Naive thymus-derived CD4-positive, alpha-beta T cell (primary cell): Measurements from ENCODE around the gene TTC39A. TPM values are rescaled to one million over a fixed set of nuclear protein-coding genes. Genes with fewer than 3 reads are reported as not detected.

Experiments used
- ATAC-seq: fragments of 150-1000 bp; cut with Tn5 transposase; 2 replicates; pipeline ENCODE4 v1.10.0; 2021; ENCODE audit warnings: mild to moderate bottlenecking, moderate library complexity
- CTCF ChIA-PET: fragments of 350-600 bp; sonication (Branson Sonifier 250); formaldehyde crosslinking; loops from one replicate; lab custom pipeline; 2021; ENCODE audit warnings: antibody characterized with exemption; lab: Charles Lee
- POLR2A ChIA-PET: fragments of 350-600 bp; sonication (Branson Sonifier 250); formaldehyde crosslinking; loops from one replicate; lab custom pipeline; 2021; ENCODE audit warnings: antibody characterized with exemption, inconsistent platforms; lab: Charles Lee
- DNase-seq, 9 donors: peaks; one replicate each; pipeline versions ENCODE4 v3.0.0 to v3.0.0-alpha.2; 2020 to 2022; ENCODE audit warnings: mixed read lengths in 1 of 9
- H3K27ac ChIP-seq: one replicate; pipeline ENCODE4 v1.7.0; 2013; ENCODE audit warnings: mild to moderate bottlenecking, low read depth, low read length, moderate library complexity
- H3K27me3 ChIP-seq, 2 donors: one replicate each; pipeline ENCODE4 v1.7.0; 2013; ENCODE audit warnings: low read length in 2 of 2, mild to moderate bottlenecking in 2 of 2, moderate library complexity in 2 of 2; ENCODE audit not compliant: control insufficient read depth in 2 of 2, insufficient read depth in 2 of 2
- H3K36me3 ChIP-seq, 3 experiments: 1 replicate in 2 of 3; 2 replicates in 1 of 3; pipeline ENCODE4 v1.7.0; 2013; ENCODE audit warnings: low read length in 3 of 3, mild to moderate bottlenecking in 3 of 3, moderate library complexity in 1 of 3; ENCODE audit not compliant: insufficient read depth in 3 of 3, control insufficient read depth in 2 of 3
- H3K4me1 ChIP-seq, 2 donors: one replicate each; pipeline ENCODE4 v1.7.0; 2013; ENCODE audit warnings: low read length in 2 of 2, mild to moderate bottlenecking in 2 of 2, moderate library complexity in 1 of 2; ENCODE audit not compliant: control insufficient read depth in 2 of 2, insufficient read depth in 2 of 2
- H3K4me3 ChIP-seq: 2 replicates; pipeline ENCODE4 v1.7.0; 2013; ENCODE audit warnings: mild to moderate bottlenecking, low read length
- H3K9me3 ChIP-seq, 3 experiments: 1 replicate in 2 of 3; 2 replicates in 1 of 3; pipeline ENCODE4 v1.7.0; 2013; ENCODE audit warnings: low read length in 3 of 3; ENCODE audit not compliant: control insufficient read depth in 2 of 3
- H3K27ac Mint-ChIP-seq, 9 donors: one replicate each; pipeline ENCODE4 v1.8.0; 2020 to 2022; ENCODE audit warnings: mixed read lengths in 9 of 9, mild to moderate bottlenecking in 8 of 9, moderate library complexity in 5 of 9, inconsistent platforms in 2 of 9
- H3K27me3 Mint-ChIP-seq, 5 donors: one replicate each; pipeline ENCODE4 v1.8.0; 2021 to 2022; ENCODE audit warnings: mixed read lengths in 5 of 5, mild to moderate bottlenecking in 1 of 5
- H3K36me3 Mint-ChIP-seq, 5 donors: one replicate each; pipeline ENCODE4 v1.8.0; 2020 to 2022; ENCODE audit warnings: mixed read lengths in 5 of 5, mild to moderate bottlenecking in 3 of 5, inconsistent platforms in 1 of 5
- H3K4me1 Mint-ChIP-seq, 7 donors: one replicate each; pipeline ENCODE4 v1.8.0; 2020 to 2022; ENCODE audit warnings: mixed read lengths in 7 of 7, mild to moderate bottlenecking in 3 of 7, inconsistent platforms in 1 of 7
- H3K4me3 Mint-ChIP-seq, 10 donors: one replicate each; pipeline ENCODE4 v1.8.0; 2020 to 2022; ENCODE audit warnings: mild to moderate bottlenecking in 10 of 10, mixed read lengths in 10 of 10, moderate library complexity in 6 of 10, inconsistent platforms in 2 of 10
- H3K9me3 Mint-ChIP-seq, 11 donors: one replicate each; pipeline ENCODE4 v1.8.0; 2020 to 2022; ENCODE audit warnings: mixed read lengths in 11 of 11, mild to moderate bottlenecking in 4 of 11, inconsistent platforms in 1 of 11, moderate library complexity in 1 of 11
- intact Hi-C, 2 donors: fragments of 100-400 bp; cut with micrococcal nuclease; formaldehyde crosslinking; loops; one replicate each; pipeline ENCODE4 v1.15.1; 2023
- polyA plus RNA-seq, 2 donors: library from polyadenylated mRNA; unstranded; fragments of 300-500 nt; fragmentation: Illumina TruSeq; gene quantifications; one replicate each; pipeline ENCODE4 v1.2.3, GENCODE V29; 2021
- total RNA-seq, 6 experiments: library from RNA in 5 of 6; stranded (reverse) in 5 of 6; gene quantifications; 1 replicate in 5 of 6; 2 replicates in 1 of 6; pipeline ENCODE4 v1.2.3 and lab custom pipeline; 2021 to 2026

TTC39A gene
- total and polyA plus RNA-seq, 7 experiments from 2014 or later: 0.16 TPM; not detected in 6

DNA sequence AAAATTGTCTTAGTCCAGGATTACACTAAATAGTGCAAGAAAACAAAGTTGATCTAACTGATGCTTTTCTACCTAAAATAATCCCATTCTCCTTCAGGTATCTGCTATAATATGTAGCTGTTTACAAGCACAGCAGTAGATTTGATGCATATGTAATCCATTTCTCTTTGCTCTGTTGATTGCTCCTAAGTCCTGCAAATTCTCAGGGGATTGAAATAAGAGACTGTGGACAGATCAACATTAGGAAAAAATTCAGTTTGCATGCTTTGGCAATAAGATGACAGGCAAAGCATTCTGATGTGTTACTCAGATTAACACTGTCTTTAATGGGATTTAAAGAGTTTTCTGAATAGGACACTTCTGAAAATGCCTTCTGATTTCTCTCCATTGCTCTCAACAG lies 59.6 kb downstream of the TTC39A start:
- no peak overlapping the region for H3K27ac ChIP-seq
- intact Hi-C loops: loop anchor here in 1 of 2 donors (5.0 kb wide), 1 partner anchor 33 kb away; the partner anchor contains the start of gene RNF11
- DNase-seq (no peak), ATAC-seq (no peak)
- Mint-ChIP-seq H3K27ac (peak overlapping the region in 2 of 9 donors; percentile 26 to 46), H3K4me3 (no peak overlapping the region), H3K4me1 (peaks cover 14 to 28% (median 22%) of the 10 kb centered on the region in 7 donors), H3K27me3 (no peaks in the 10 kb centered on the region), H3K36me3 (peaks cover 9 to 26% (median 17%) of the 10 kb centered on the region in 5 donors), H3K9me3 (no peaks in the 10 kb centered on the region)
- ChIA-PET POLR2A (no interaction called here), CTCF (no interaction called here)
- no peaks in the 10 kb centered on the region for H3K4me1 ChIP-seq
- H3K36me3 ChIP-seq: peaks cover 0 to 13% (median 7%) of the 10 kb centered on the region in 3 experiments
- no peaks in the 10 kb centered on the region for H3K9me3 ChIP-seq
- no peaks in the 10 kb centered on the region for H3K27me3 ChIP-seq
- no peak overlapping the region for H3K4me3 ChIP-seq

DNA sequence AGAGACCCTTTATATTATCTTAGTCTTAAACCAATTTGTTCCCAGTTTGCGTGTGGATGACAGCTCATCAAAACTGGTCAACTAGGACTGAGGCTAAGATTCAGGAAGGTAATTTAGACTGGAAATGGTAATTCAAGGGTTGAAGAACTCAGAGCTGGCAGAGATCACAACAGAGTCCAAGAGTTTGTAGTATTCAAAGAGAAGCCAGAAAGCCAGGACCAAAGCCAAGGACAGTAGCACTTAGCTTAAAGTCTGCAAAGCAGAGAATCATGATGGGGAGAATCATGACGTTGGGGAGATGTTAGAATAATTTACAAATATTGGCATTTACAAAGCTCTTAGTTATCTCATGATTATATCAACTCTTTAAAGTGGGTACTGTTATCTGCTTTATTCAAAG lies 61.7 kb downstream of the TTC39A start:
- no peak overlapping the region for H3K4me3 ChIP-seq
- intact Hi-C loops: no loop called here
- Mint-ChIP-seq H3K27me3 (no peaks in the 10 kb centered on the region), H3K4me1 (peaks cover 26 to 46% (median 39%) of the 10 kb centered on the region in 7 donors), H3K9me3 (no peaks in the 10 kb centered on the region), H3K36me3 (peaks cover 9 to 22% (median 14%) of the 10 kb centered on the region in 5 donors), H3K4me3 (no peak overlapping the region), H3K27ac (peak overlapping the region in 5 of 9 donors; percentile 9 to 57 (median 36))
- no peaks in the 10 kb centered on the region for H3K4me1 ChIP-seq
- CTCF ChIA-PET: interaction anchor here (0.9 kb wide), 1 partner anchor 9 kb away, joined by 3 read pairs; no protein-coding TSS in a partner anchor
- POLR2A ChIA-PET: no interaction called here
- H3K36me3 ChIP-seq: peaks cover 0 to 10% (median 7%) of the 10 kb centered on the region in 3 experiments
- H3K27me3 ChIP-seq: no peaks in the 10 kb centered on the region
- DNase-seq: no peak
- H3K9me3 ChIP-seq: no peaks in the 10 kb centered on the region
- no peak overlapping the region for H3K27ac ChIP-seq
- ATAC-seq: peak; percentile 23

DNA sequence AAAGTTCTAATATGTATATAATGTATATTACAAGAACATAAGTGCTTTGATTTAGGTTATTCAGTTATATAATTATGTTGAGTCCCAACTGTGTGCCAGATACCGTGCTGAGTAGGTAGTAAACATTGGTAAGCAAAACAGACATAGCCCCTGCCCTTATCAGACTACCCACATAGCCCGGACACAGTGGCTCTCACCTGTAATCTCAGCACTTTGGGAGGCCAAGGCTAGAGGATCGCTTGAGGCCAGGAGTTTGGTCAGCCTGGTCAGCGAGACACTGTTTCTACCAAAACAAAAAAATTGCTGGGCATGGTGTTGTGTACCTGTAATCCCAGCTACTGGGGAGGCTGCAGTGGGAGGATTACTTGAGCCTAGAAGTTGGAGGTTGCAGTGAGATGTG lies 63.6 kb downstream of the TTC39A start:
- no peak for ATAC-seq
- no peak overlapping the region for H3K4me3 Mint-ChIP-seq
- no peaks in the 10 kb centered on the region for H3K27me3 Mint-ChIP-seq
- POLR2A ChIA-PET: no interaction called here
- H3K9me3 Mint-ChIP-seq: no peaks in the 10 kb centered on the region
- CTCF ChIA-PET: no interaction called here
- H3K4me1 Mint-ChIP-seq: peaks cover 28 to 63% (median 54%) of the 10 kb centered on the region in 7 donors
- intact Hi-C loops: no loop called here
- no peaks in the 10 kb centered on the region for H3K9me3 ChIP-seq
- peaks cover 0 to 10% (median 7%) of the 10 kb centered on the region in 3 experiments for H3K36me3 ChIP-seq
- no peak for DNase-seq
- no peak overlapping the region for H3K4me3 ChIP-seq
- peak overlapping the region in 2 of 9 donors; percentile 13 to 89 for H3K27ac Mint-ChIP-seq
- H3K27ac ChIP-seq: no peak overlapping the region
- H3K27me3 ChIP-seq: no peaks in the 10 kb centered on the region
- peaks cover 5 to 19% (median 9%) of the 10 kb centered on the region in 5 donors for H3K36me3 Mint-ChIP-seq
- no peaks in the 10 kb centered on the region for H3K4me1 ChIP-seq

DNA sequence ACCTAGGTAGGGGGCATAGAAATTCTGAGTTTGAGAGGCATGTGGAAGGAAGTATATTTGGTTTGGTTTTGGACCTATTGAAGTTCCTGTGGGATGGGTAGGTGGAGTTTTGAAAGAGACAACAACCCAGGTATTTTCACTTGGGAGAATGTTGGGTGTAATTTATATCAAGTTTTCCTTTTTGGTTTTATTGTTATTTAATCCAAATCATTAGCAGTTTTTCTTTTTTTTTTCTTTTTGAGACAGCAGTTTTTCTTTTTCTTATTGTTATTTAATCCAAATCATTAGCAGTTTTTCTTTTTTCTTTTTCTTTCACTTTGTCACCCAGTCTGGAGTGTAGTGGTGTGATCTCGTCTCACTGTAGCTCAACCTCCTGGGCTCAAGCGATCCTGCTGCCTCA lies 64.2 kb downstream of the TTC39A start:
- Mint-ChIP-seq H3K36me3 (peaks cover 5 to 17% (median 9%) of the 10 kb centered on the region in 5 donors), H3K4me1 (peaks cover 31 to 69% (median 60%) of the 10 kb centered on the region in 7 donors), H3K9me3 (no peaks in the 10 kb centered on the region), H3K27ac (peak overlapping the region in 6 of 9 donors; percentile 1 to 61 (median 22)), H3K4me3 (peak overlapping the region in 1 of 10 donors; percentile 32), H3K27me3 (no peaks in the 10 kb centered on the region)
- H3K4me1 ChIP-seq: no peaks in the 10 kb centered on the region
- ChIA-PET POLR2A (no interaction called here), CTCF (no interaction called here)
- no peak overlapping the region for H3K4me3 ChIP-seq
- H3K27ac ChIP-seq: no peak overlapping the region
- H3K9me3 ChIP-seq: no peaks in the 10 kb centered on the region
- DNase-seq: no peak
- peaks cover 0 to 9% (median 7%) of the 10 kb centered on the region in 3 experiments for H3K36me3 ChIP-seq
- intact Hi-C loops: no loop called here
- ATAC-seq: no peak
- no peaks in the 10 kb centered on the region for H3K27me3 ChIP-seq

DNA sequence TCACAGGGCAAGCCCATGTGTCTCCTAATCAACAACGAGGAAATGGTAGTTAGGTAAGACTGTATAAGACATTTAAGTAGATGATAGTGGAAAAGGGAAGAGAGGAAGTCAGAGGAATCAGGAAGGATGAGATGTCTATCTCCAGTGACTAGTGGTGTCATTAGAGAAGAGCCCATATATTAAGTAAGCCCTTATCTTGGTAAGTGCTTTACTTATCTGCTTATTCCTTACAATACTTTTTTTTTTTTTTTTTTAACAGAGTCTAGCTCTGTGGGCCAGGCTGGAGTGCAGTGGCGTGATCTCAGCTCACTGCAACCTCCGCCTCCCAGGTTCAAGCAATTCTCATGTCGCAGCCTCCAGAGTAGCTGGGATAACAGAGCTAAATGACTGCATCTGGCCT lies 64.7 kb downstream of the TTC39A start:
- Histone ChIP-seq H3K27me3 (no peaks in the 10 kb centered on the region), H3K4me1 (no peaks in the 10 kb centered on the region), H3K36me3 (peaks cover 0 to 4% (median 3%) of the 10 kb centered on the region in 3 experiments), H3K4me3 (no peak overlapping the region), H3K27ac (no peak overlapping the region), H3K9me3 (no peaks in the 10 kb centered on the region)
- Mint-ChIP-seq H3K4me3 (no peak overlapping the region), H3K4me1 (peaks cover 34 to 75% (median 65%) of the 10 kb centered on the region in 7 donors), H3K27me3 (no peaks in the 10 kb centered on the region), H3K9me3 (no peaks in the 10 kb centered on the region), H3K27ac (peak overlapping the region in 7 of 9 donors; percentile 1 to 61 (median 31)), H3K36me3 (peaks cover 1 to 13% (median 9%) of the 10 kb centered on the region in 5 donors)
- ATAC-seq (no peak), DNase-seq (no peak)
- ChIA-PET POLR2A (no interaction called here), CTCF (no interaction called here)
- intact Hi-C loops: no loop called here

DNA sequence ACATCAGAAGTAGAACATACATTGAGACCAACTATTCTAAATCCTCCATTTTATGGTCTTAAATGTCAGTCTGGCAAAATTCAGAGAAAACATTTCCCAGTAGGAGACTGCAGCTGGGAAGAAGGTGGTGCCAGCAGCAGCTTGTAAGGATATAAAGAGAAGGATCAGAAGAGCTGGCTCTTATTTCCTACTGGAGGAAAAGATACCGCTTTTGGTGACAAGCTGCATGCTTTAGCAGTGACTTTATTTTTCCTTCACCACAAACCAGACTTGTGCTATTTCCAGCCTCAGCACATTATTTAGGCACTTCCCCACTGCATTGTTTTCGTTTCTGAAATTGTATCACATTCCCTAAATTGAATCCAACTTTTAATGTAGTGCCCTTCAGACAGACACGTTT lies 65.9 kb downstream of the TTC39A start:
- H3K4me1 Mint-ChIP-seq: peaks cover 39 to 85% (median 77%) of the 10 kb centered on the region in 7 donors

More for the DNA sequence above, 65.9 kb downstream of the TTC39A start:
- no peak for DNase-seq
- ChIA-PET POLR2A (no interaction called here), CTCF (no interaction called here)
- H3K9me3 ChIP-seq: no peaks in the 10 kb centered on the region
- no peaks in the 10 kb centered on the region for H3K36me3 ChIP-seq
- H3K27me3 ChIP-seq: no peaks in the 10 kb centered on the region
- Mint-ChIP-seq H3K36me3 (peaks cover 0 to 11% (median 4%) of the 10 kb centered on the region in 5 donors), H3K4me3 (no peak overlapping the region), H3K27ac (peak overlapping the region in 1 of 9 donors; percentile 47), H3K9me3 (no peaks in the 10 kb centered on the region), H3K27me3 (no peaks in the 10 kb centered on the region)
- no peak overlapping the region for H3K4me3 ChIP-seq
- H3K4me1 ChIP-seq: peaks cover 0 to 5% of the 10 kb centered on the region in 2 donors
- ATAC-seq: no peak
- H3K27ac ChIP-seq: no peak overlapping the region
- intact Hi-C loops: no loop called here
